IPS DF 4.7 (cell line): ENCODE measurements around the gene FBXO31.

Experiments used
- DNase-seq: peaks from one replicate; pipeline ENCODE4 v3.0.0-alpha.2; 2013; ENCODE audit warnings: low spot score; ENCODE audit errors: extremely low read depth

FBXO31 gene

GRCh38 chr16:87330646-87331045 lies 52.9 kb downstream of the FBXO31 start:
- DNase-seq: no peak

- DNase-seq: no peak
These were observed 53.3 kb downstream of the FBXO31 start for GRCh38 chr16:87330257-87330624.

- DNase-seq: no peak
These were observed 53.9 kb downstream of the FBXO31 start for GRCh38 chr16:87329436-87330256.

- DNase-seq: no peak
These were observed 54.7 kb downstream of the FBXO31 start for GRCh38 chr16:87328846-87329245.

- DNase-seq: no peak
These were observed 55.6 kb downstream of the FBXO31 start for GRCh38 chr16:87327798-87328495.

GRCh38 chr16:87326151-87326571 lies 57.4 kb downstream of the FBXO31 start:
- DNase-seq: no peak

- DNase-seq: no peak
These were observed 58.1 kb downstream of the FBXO31 start for GRCh38 chr16:87325423-87325858.

GRCh38 chr16:87324411-87325275 lies 58.9 kb downstream of the FBXO31 start:
- DNase-seq: no peak

GRCh38 chr16:87323727-87324410 lies 59.7 kb downstream of the FBXO31 start:
- DNase-seq: no peak

- DNase-seq: no peak
These were observed 60.5 kb downstream of the FBXO31 start for GRCh38 chr16:87322833-87323726.

- no peak for DNase-seq
These were observed 61.2 kb downstream of the FBXO31 start for GRCh38 chr16:87322360-87322759.

- DNase-seq: no peak
These were observed 62.1 kb downstream of the FBXO31 start for GRCh38 chr16:87321336-87322107.

- DNase-seq: no peak
These were observed 62.9 kb downstream of the FBXO31 start for GRCh38 chr16:87320510-87321227.

GRCh38 chr16:87319997-87320491 lies 63.5 kb downstream of the FBXO31 start:
- no peak for DNase-seq

GRCh38 chr16:87319011-87319410 lies 64.6 kb downstream of the FBXO31 start:
- DNase-seq: no peak

GRCh38 chr16:87317750-87318644 lies 65.6 kb downstream of the FBXO31 start:
- DNase-seq: no peak

- peak; percentile 78 for DNase-seq
These were observed 66.4 kb downstream of the FBXO31 start, which contains the start of gene C16orf95 for GRCh38 chr16:87316923-87317749. C16orf95 (minus strand) TSS chr16:87317392; CDS start chr16:87317242, 150 bp downstream.
